ENCODE data around the gene ZNF462.

GRCh38 chr9:106974341-106974740, 111.4 kb downstream of the ZNF462 start:
- no peak for TF ChIP-seq POLR2A (IDR thresholded peaks at IDR 0.05)
- TF ChIP-seq CTCF (IDR thresholded peaks at IDR 0.05) = no peak

Data from vagina (tissue), 2 donors.